Pancreas (tissue), 10 donors: ENCODE results near the gene LINC01488. TPM values are rescaled to one million over a fixed set of nuclear protein-coding genes. Genes with fewer than 3 reads are reported as not detected.

Experiments
- ATAC-seq, 4 donors: fragments of 200-7000 bp; cut with Tn5 transposase; one replicate each; pipeline versions ENCODE4 v1.8.0 to v1.9.1; 2020; ENCODE audit warnings: mild to moderate bottlenecking in 4 of 4, moderate library complexity in 4 of 4
- DNase-seq, 6 donors: peaks; one replicate each; pipeline ENCODE4 v3.0.0-alpha.2; 2020
- FAIRE-seq: peaks from 2 replicates; lab custom pipeline; 2012; peaks lifted over from hg19 to GRCh38; lab: Jason Lieb, UNC
- H3K27ac ChIP-seq, 4 donors: fragments of 200-600 bp; sonication (generic); 1 replicate in 3 of 4; 2 replicates in 1 of 4; pipeline versions ENCODE4 v1.5.0 to v1.8.0; 2020
- H3K27me3 ChIP-seq, 4 donors: fragments of 200-600 bp; one replicate each; pipeline ENCODE4 v1.8.0; 2021
- H3K36me3 ChIP-seq, 3 donors: fragments of 200-600 bp; sonication (generic) in 1 of 3; one replicate each; pipeline versions ENCODE4 v1.5.0 to v1.8.0; 2020 to 2021
- H3K4me1 ChIP-seq, 3 donors: fragments of 200-600 bp; one replicate each; pipeline ENCODE4 v1.8.0; 2021
- H3K4me3 ChIP-seq, 4 donors: fragments of 200-600 bp; sonication (generic) in 2 of 4; one replicate each; pipeline versions ENCODE4 v1.5.0 to v1.8.0; 2020 to 2021
- H3K9me3 ChIP-seq, 4 donors: fragments of 200-600 bp; one replicate each; pipeline ENCODE4 v1.8.0; 2021
- CTCF ChIP-seq, 4 donors: fragments of 200-600 bp; sonication (generic) in 3 of 4; IDR thresholded peaks; one replicate each; pipeline versions ENCODE4 v1.5.0 to v1.8.0; 2021; ENCODE audit warnings: antibody characterized with exemption in 4 of 4
- WGBS, 2 donors: extraction: QIAGEN DNeasy Blood & Tissue Kit; methylation state at CpG; one replicate each; pipeline ENCODE4 v1.1.7; 2013; 5-methylcytosine and 5-hydroxymethylcytosine counted together
- intact Hi-C, 3 donors: fragments of 100-400 bp; cut with DNase I; formaldehyde crosslinking; loops; one replicate each; pipeline versions ENCODE4 v1.11.1 to v1.14.2; 2022
- polyA plus RNA-seq, 2 donors: library from polyadenylated mRNA; stranded (reverse); fragments of 200-250 nt; gene quantifications; one replicate each; pipeline ENCODE4 v1.2.3, GENCODE V29; 2013
- total RNA-seq, 6 donors: library from RNA; stranded (reverse); fragmentation: NEBNext Ultra II Directional in 4 of 6; extraction: Animal tissue kit (Norgen Biotek cat#: 25700) in 4 of 6; gene quantifications; one replicate each; pipeline versions ENCODE4 v1.2.1 to v1.2.4, GENCODE V29; 2021 to 2023
- donor health status: healthy with polysubstance abuse.
- donor health status: DM: no; HTN: no; CAD: no; lungs with moderate emphysema.
- donor health status: DM: no; HTN: no; CAD: no.
- donor health status: control.
- donor health status: control.
- donor health status: Bipolar disorder and iron deficiency.
- donor health status: DM: yes; HTN: yes; CAD: no.
- donor health status: DM: no; HTN: no; CAD: no.
- donor health status: DM: no; HTN: no; CAD: no.
- donor health status: DM: yes; HTN: yes; CAD: no.

Gene LINC01488
- total and polyA plus RNA-seq, 8 donors: not detected

DNA sequence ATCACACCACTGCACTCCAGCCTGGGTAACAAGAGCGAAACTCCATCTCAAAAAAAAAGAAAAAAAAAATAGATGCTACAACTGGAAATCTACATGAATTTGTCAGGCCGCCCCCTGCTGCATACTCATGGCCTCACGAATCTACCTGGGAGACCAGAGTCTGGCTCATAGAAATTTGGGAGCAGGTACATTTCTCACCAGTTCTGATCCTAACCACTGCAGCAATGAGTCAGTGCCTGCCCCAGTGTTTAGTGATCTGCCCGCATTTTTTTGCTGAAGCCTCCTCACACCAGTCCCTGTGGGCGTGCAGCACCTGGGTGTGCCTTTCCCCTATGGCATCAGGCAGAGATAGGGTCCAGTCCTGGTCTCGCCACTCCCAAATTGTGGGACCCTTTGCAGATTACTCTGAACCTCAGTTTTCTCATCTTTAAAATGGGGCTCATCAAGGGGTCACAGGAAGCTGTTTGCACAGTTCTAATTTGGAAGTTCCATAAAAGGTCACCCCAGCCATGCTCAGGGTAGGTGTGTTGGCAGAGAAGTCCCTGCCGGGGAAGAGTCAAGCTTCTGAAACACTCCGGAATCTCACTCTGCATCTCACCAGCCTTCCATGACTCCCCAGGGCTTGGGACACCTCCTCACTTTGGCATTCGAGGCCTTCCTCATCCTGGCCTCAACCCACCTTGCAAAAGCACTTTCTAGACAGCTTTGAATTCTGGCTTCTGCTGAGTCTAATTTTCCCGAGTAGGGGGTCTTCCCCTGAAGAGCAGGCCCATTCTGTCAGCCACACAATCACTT, 39.3 kb upstream of the LINC01488 start:
- intact Hi-C loops: no loop called here
- H3K36me3 ChIP-seq: no peaks in the 10 kb centered on the region
- peaks cover 7 to 12% (median 8%) of the 10 kb centered on the region in 3 donors for H3K4me1 ChIP-seq
- H3K4me3 ChIP-seq: no peak overlapping the region
- ATAC-seq (no peak), FAIRE-seq (no peak), DNase-seq (peak in 1 of 6 donors; percentile 6)
- 76% methylated on average over 9 to 10 of the region's 10 CpGs for WGBS, 2 donors
- no peaks in the 10 kb centered on the region for H3K9me3 ChIP-seq
- no peak for TF ChIP-seq CTCF (IDR thresholded peaks at IDR 0.05)
- peak overlapping the region; percentile 62 to 83 (median 80) for H3K27ac ChIP-seq
- no peaks in the 10 kb centered on the region for H3K27me3 ChIP-seq

DNA sequence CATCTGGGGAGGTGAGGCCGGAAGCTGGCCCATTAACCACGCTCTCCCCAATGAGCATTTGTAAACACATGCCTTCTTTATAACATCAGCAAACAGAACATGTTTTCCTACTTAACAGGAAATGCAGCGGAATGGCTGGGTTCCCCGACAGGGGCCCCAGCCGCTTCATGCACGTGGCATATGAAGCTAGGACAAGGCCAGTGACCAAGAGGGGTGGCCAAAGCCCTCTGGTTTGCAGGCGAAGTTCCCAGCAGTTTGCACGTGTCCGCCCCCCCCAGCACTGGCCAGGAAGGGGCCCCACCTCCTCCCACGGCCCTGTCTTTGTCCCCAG, 38.7 kb upstream of the LINC01488 start:
- WGBS, 2 donors: 41 to 48% methylated on average over 10 of the region's 10 CpGs
- Histone ChIP-seq H3K4me1 (peaks cover 7 to 12% (median 8%) of the 10 kb centered on the region in 3 donors), H3K27me3 (no peaks in the 10 kb centered on the region), H3K36me3 (no peaks in the 10 kb centered on the region), H3K27ac (peak overlapping the region; percentile 62 to 83 (median 80)), H3K9me3 (no peaks in the 10 kb centered on the region), H3K4me3 (no peak overlapping the region)
- no peak for TF ChIP-seq CTCF (IDR thresholded peaks at IDR 0.05)
- intact Hi-C loops: no loop called here
- ATAC-seq (peak; percentile 12 to 35 (median 22)), DNase-seq (peak in 4 of 6 donors; percentile 29 to 46 (median 42)), FAIRE-seq (no peak)

DNA sequence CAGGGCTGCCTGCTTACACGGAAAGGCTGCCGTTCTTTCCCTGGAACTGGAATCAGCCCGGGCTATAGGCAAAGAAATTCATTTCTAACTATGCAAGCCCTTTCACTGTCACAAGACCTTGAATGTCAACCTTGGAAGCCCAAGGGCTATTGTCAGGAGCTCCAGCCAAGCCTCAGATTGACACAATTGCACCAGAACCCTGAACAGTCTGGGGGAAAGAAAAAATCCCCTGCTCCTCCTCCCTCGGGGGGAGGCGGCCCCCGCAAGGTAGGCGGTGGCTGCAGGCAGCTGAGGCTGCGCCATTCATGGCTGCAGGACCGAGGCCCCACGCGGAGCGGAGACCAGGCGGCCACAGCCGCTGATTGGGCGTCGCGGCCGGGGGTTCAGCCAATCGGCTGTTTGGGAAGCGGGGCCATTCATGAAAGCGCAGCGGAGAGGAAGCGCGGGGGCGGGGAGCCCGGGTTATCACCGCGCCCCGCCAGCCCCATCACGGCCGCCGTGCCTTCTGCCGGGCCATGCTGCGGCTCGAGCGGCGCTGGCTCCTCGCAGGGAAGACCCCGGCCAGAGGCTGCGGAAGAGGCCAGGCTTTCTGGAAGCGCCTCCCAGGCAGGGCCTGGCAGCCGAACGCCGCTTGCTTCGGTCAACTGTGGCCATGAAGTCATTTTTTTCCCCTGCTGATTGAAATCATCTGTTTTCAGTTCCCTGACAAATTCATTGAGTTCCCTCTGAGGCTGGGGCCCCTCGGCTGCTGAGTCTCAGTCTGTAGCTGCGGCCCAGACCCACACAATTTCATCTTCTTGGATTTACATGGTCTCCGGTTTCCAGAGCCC, 38.1 kb upstream of the LINC01488 start:
- no peaks in the 10 kb centered on the region for H3K27me3 ChIP-seq
- ATAC-seq: peak; percentile 84 to 91 (median 88)
- DNase-seq: peak; percentile 79 to 91 (median 84)
- peak overlapping the region in 2 of 4 donors; percentile 26 to 31 for H3K4me3 ChIP-seq
- peak overlapping the region; percentile 62 to 83 (median 80) for H3K27ac ChIP-seq
- H3K9me3 ChIP-seq: no peaks in the 10 kb centered on the region
- no peak for FAIRE-seq
- TF ChIP-seq CTCF (IDR thresholded peaks at IDR 0.05): no peak
- H3K4me1 ChIP-seq: peaks cover 7 to 12% (median 8%) of the 10 kb centered on the region in 3 donors
- intact Hi-C loops: no loop called here
- WGBS, 2 donors: 7 to 8% methylated on average over 46 to 48 of the region's 48 CpGs
- H3K36me3 ChIP-seq: no peaks in the 10 kb centered on the region

- peak in 1 of 4 donors; percentile 2 for ATAC-seq
- H3K4me1 ChIP-seq: peaks cover 7 to 12% (median 8%) of the 10 kb centered on the region in 3 donors
- 61 to 68% methylated on average over 6 of the region's 6 CpGs for WGBS, 2 donors
- no peak for FAIRE-seq
- intact Hi-C loops: no loop called here
- H3K27me3 ChIP-seq: no peaks in the 10 kb centered on the region
- no peaks in the 10 kb centered on the region for H3K9me3 ChIP-seq
- DNase-seq: peak in 1 of 6 donors; percentile 49
- H3K4me3 ChIP-seq: peak overlapping the region in 2 of 4 donors; percentile 26 to 31
- H3K36me3 ChIP-seq: no peaks in the 10 kb centered on the region
- H3K27ac ChIP-seq: peak overlapping the region; percentile 62 to 83 (median 80)
- no peak for TF ChIP-seq CTCF (IDR thresholded peaks at IDR 0.05)
These were observed 37.5 kb upstream of the LINC01488 start for GRCh38 chr11:69443968-69444364.
